ENCODE data around the gene SVEP1.

Gene SVEP1

GRCh38 chr9:110520120-110520701 is 59.3 kb downstream of the SVEP1 start:
- H3K79me2 ChIP-seq (ENCODE audit: insufficient read depth, low read length), result no peaks in the 10 kb centered on the region
- no peak for TF ChIP-seq EZH2 (IDR thresholded peaks at IDR 0.05; ENCODE audit: borderline replicate concordance, low read length)
- TF ChIP-seq, protein P1, sequence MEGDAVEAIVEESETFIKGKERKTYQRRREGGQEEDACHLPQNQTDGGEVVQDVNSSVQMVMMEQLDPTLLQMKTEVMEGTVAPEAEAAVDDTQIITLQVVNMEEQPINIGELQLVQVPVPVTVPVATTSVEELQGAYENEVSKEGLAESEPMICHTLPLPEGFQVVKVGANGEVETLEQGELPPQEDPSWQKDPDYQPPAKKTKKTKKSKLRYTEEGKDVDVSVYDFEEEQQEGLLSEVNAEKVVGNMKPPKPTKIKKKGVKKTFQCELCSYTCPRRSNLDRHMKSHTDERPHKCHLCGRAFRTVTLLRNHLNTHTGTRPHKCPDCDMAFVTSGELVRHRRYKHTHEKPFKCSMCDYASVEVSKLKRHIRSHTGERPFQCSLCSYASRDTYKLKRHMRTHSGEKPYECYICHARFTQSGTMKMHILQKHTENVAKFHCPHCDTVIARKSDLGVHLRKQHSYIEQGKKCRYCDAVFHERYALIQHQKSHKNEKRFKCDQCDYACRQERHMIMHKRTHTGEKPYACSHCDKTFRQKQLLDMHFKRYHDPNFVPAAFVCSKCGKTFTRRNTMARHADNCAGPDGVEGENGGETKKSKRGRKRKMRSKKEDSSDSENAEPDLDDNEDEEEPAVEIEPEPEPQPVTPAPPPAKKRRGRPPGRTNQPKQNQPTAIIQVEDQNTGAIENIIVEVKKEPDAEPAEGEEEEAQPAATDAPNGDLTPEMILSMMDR (IDR thresholded peaks at IDR 0.05; ENCODE audit: low read length), result no peak
- H3K4me3 ChIP-seq (ENCODE audit: low read depth, low read length, poor library complexity, severe bottlenecking), result no peak overlapping the region
- H3K27me3 ChIP-seq (ENCODE audit: insufficient read depth, low read length), result no peaks in the 10 kb centered on the region
- H3K9me2 ChIP-seq (ENCODE audit: low read depth, low read length), result no peaks in the 10 kb centered on the region
- no peaks in the 10 kb centered on the region for H3K9me3 ChIP-seq (ENCODE audit: low read length)
- H3K4me2 ChIP-seq (ENCODE audit: low read length), result no peak overlapping the region
- H3K36me3 ChIP-seq (ENCODE audit: insufficient read depth, low read length), result no peaks in the 10 kb centered on the region
- no peaks in the 10 kb centered on the region for H3F3A ChIP-seq (ENCODE audit: insufficient read depth, low read length)
- no peaks in the 10 kb centered on the region for H3K4me1 ChIP-seq (ENCODE audit: insufficient read depth, low read length, severe bottlenecking)
- no peak overlapping the region for H2AFZ ChIP-seq (ENCODE audit: low read length)
- H3K27ac ChIP-seq (ENCODE audit: low read depth, low read length, poor library complexity, severe bottlenecking), result no peak overlapping the region
- H4K20me1 ChIP-seq (ENCODE audit: insufficient read depth, low read length), result no peaks in the 10 kb centered on the region
- H3K9ac ChIP-seq (ENCODE audit: low read length), result no peak overlapping the region

GRCh38 chr9:110517483-110517882 is 62.1 kb downstream of the SVEP1 start:
- Histone ChIP-seq H3F3A (ENCODE audit: insufficient read depth, low read length) (no peaks in the 10 kb centered on the region), H4K20me1 (ENCODE audit: insufficient read depth, low read length) (no peaks in the 10 kb centered on the region), H3K4me2 (ENCODE audit: low read length) (no peak overlapping the region), H3K36me3 (ENCODE audit: insufficient read depth, low read length) (no peaks in the 10 kb centered on the region), H3K4me1 (ENCODE audit: insufficient read depth, low read length, severe bottlenecking) (no peaks in the 10 kb centered on the region), H3K9me2 (ENCODE audit: low read depth, low read length) (no peaks in the 10 kb centered on the region), H3K9ac (ENCODE audit: low read length) (no peak overlapping the region), H2AFZ (ENCODE audit: low read length) (no peak overlapping the region), H3K27ac (ENCODE audit: low read depth, low read length, poor library complexity, severe bottlenecking) (no peak overlapping the region), H3K4me3 (ENCODE audit: low read depth, low read length, poor library complexity, severe bottlenecking) (no peak overlapping the region), H3K9me3 (ENCODE audit: low read length) (no peaks in the 10 kb centered on the region), H3K27me3 (ENCODE audit: insufficient read depth, low read length) (no peaks in the 10 kb centered on the region), H3K79me2 (ENCODE audit: insufficient read depth, low read length) (no peaks in the 10 kb centered on the region)
- no peak for TF ChIP-seq EZH2 (IDR thresholded peaks at IDR 0.05; ENCODE audit: borderline replicate concordance, low read length)
- TF ChIP-seq, protein P1 (IDR thresholded peaks at IDR 0.05; ENCODE audit: low read length), result no peak

- Histone ChIP-seq H3K9me2 (ENCODE audit: low read depth, low read length) (no peaks in the 10 kb centered on the region), H4K20me1 (ENCODE audit: insufficient read depth, low read length) (no peaks in the 10 kb centered on the region), H3K9me3 (ENCODE audit: low read length) (no peaks in the 10 kb centered on the region), H3F3A (ENCODE audit: insufficient read depth, low read length) (no peaks in the 10 kb centered on the region), H3K4me2 (ENCODE audit: low read length) (no peak overlapping the region), H2AFZ (ENCODE audit: low read length) (no peak overlapping the region), H3K9ac (ENCODE audit: low read length) (no peak overlapping the region), H3K79me2 (ENCODE audit: insufficient read depth, low read length) (no peaks in the 10 kb centered on the region), H3K4me3 (ENCODE audit: low read depth, low read length, poor library complexity, severe bottlenecking) (no peak overlapping the region), H3K36me3 (ENCODE audit: insufficient read depth, low read length) (no peaks in the 10 kb centered on the region), H3K27me3 (ENCODE audit: insufficient read depth, low read length) (no peaks in the 10 kb centered on the region), H3K27ac (ENCODE audit: low read depth, low read length, poor library complexity, severe bottlenecking) (no peak overlapping the region), H3K4me1 (ENCODE audit: insufficient read depth, low read length, severe bottlenecking) (no peaks in the 10 kb centered on the region)
- TF ChIP-seq EZH2 (IDR thresholded peaks at IDR 0.05; ENCODE audit: borderline replicate concordance, low read length), result no peak
- TF ChIP-seq, protein P1 (IDR thresholded peaks at IDR 0.05; ENCODE audit: low read length), result no peak
Measured at GRCh38 chr9:110514897-110515296, 64.6 kb downstream of the SVEP1 start.

Data from OCI-LY1 (cell line).